ENCODE results near the gene SRGAP2C.
"Not testable (repeated sequence)": the region's sequence is repeated elsewhere in the genome, so short reads cannot be mapped to it uniquely, and the experiment has no call there.

The SRGAP2C gene

GRCh38 chr1:121337958-121338357 is 153.2 kb downstream of the SRGAP2C start:
- DNase-seq (ENCODE audit: low read depth): not testable (repeated sequence)

DNA sequence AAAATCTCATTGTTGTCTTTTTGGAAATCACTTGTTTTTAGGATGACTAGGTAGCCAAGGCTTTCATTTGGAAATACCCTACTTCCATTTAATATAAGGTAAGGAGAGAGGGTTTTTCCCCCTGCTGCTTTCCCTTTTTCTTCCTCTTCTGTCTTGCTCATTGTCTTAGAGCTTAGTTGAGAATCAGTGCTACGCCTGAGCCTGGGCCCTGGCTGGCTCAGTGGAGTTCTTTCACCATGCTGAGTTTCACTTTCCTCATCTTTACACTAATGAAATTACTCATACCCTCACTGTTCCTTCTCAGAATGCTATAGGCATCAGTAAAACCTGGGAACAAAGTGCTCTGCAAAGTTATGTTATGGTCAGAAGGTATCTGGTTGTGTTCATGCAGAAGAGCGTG is 154.8 kb downstream of the SRGAP2C start:
- DNase-seq (ENCODE audit: low read depth): not testable (repeated sequence)

- DNase-seq (ENCODE audit: low read depth): not testable (repeated sequence)
Observed at GRCh38 chr1:121343311-121343906, 158.6 kb downstream of the SRGAP2C start.

DNA sequence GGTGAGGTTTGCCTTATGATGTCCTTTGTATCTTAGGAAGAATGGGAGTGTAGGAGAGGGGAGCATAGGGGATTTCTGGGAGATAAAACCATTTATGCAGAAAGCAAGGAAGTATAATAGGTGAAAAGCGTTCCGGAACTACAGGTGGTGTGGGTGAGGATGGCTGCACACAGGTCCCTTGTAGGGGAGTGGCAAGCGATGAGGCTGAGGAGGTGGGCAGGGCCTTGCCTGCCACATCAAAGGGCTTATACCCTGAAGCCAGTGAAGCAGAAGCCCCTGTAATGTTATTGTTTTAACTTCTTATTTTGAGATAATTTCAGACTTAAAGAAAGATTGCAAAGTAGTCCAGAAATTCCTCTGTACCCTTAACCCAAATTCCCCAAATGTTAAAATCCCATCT is 159.6 kb downstream of the SRGAP2C start:
- not testable (repeated sequence) for DNase-seq (ENCODE audit: low read depth)

- not testable (repeated sequence) for DNase-seq (ENCODE audit: low read depth)
Observed at GRCh38 chr1:121346654-121347053, 161.9 kb downstream of the SRGAP2C start.

DNA sequence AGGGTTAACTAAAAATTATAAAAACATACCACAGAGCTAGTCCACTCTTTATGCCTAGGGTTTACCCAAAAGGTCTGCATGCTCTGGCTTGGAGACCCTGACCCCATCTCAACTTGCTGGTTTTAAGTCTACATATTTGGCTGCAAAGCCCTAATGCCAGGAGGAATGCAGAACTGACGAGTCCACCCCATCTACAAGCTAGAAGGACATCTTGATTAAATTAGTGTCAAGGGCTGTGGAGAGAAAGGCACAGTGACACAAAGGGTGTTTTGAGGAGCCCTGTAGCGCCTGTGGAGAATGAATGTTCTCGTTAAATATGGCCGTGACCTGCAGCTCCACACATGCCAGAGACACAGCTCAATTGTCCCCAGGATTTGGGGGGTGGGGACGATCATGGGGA is 162.7 kb downstream of the SRGAP2C start:
- not testable (repeated sequence) for DNase-seq (ENCODE audit: low read depth)

DNA sequence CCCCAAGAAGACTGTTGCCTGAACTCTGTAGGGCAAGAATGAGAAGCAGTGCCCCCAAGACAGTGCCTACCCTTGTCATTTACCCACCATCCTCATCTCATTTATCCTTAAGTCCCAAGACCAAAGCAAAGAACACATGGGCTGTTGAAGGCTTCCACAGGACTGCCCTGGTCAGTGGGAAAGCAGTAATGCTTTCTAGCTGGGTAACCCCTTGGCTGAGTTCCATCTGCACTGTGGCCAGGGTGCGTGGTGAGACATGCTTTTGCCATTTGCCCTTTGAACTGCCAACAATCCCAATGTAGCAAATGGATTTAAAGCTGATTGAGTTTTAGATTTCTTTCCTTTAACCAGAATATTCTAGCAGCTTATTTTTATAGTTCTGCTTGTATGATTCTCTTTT is 163.3 kb downstream of the SRGAP2C start:
- DNase-seq (ENCODE audit: low read depth): not testable (repeated sequence)

DNA sequence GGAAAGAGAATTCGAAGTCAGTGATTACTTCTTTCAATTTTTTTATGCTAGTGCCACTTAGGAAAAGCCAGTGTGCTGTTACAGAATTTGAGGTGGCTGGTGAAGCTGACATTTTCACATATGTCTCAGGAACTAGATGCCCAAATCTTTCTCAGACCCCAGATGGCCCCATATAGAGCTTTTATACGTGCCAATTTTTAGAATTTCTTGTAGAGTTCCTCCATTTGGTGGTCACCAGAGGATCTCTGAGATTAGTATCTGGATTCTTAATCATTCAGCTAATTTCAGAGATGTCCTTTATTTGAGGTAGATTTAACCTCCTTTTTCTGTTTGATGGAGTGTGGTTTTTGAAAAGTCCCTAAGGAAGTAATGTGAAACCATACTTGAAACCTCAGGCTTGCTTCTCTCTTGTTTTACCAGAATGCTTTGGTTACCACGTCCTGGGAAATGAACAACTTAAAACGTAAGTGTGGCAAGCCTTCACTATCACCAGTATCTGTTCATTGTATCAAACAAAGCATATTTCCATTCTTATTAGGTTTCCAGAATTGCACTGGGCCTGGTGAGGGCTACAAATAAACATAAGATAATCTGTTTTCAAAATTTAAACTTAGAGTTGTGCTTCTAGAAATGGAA is 164.7 kb downstream of the SRGAP2C start:
- DNase-seq (ENCODE audit: low read depth): not testable (repeated sequence)

- DNase-seq (ENCODE audit: low read depth): not testable (repeated sequence)
Observed at GRCh38 chr1:121355711-121356420, 171.1 kb downstream of the SRGAP2C start.

DNA sequence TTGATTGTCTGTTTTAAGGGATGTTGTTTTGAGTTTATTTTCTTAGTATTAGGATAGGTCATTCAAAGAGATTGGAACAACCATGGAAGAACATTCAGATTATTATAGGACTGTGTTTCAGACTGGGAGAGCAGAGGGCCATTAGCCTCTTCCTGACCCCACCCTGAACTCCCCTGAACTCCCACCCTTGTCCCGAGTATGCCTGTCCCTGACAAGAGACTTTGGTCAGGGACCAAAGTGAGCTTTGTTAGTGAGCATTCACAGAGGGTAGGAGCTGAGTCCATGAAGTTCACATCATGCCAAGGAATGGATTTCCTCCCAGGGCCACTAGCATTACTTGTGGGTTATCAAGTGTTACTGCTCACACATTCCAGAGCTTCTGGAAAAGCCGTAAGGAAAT is 172.0 kb downstream of the SRGAP2C start:
- not testable (repeated sequence) for DNase-seq (ENCODE audit: low read depth)

GRCh38 chr1:121360531-121360930 is 175.8 kb downstream of the SRGAP2C start:
- not testable (repeated sequence) for DNase-seq (ENCODE audit: low read depth)

GRCh38 chr1:121361451-121362233 is 176.9 kb downstream of the SRGAP2C start:
- DNase-seq (ENCODE audit: low read depth): not testable (repeated sequence)

- not testable (repeated sequence) for DNase-seq (ENCODE audit: low read depth)
Observed at GRCh38 chr1:121362234-121362883, 177.6 kb downstream of the SRGAP2C start.

DNA sequence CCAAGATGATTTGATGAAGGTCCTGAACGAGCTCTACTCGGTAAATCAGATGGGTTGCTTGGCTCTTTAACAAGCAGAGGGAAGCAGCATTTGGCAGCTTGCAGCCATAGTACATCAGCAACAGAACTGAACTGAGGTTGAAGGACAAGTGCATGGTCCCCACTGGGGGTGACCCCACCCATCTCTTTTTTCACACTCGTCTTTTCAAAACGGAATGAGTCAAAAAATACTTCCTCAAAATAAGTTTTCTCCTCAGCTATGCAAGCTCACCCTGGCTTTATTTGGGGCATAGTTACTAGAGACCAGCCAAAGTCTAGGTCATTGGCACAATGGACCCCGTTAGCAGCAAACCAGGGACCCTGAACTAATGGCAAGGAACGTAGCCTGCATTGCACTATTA is 180.5 kb downstream of the SRGAP2C start:
- not testable (repeated sequence) for DNase-seq (ENCODE audit: low read depth)

DNA sequence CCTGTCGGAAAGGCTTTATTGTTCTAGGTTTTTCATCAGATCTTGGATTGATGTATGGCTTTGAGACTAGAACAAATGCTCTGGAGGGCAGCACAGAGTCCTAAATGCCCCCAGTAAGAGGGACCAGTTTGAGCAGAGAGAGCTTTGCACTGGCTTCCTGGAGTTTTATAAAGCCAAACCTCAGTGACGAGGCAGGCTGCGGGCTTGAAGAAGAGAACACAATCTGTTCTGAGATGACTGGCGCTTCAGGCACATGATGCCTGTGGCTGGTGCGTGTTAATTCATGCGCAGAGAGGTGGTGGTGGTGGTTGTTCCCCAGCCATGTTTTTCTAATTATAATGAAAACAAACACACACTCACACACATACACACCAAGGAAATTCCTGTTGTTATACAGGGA is 180.9 kb downstream of the SRGAP2C start:
- not testable (repeated sequence) for DNase-seq (ENCODE audit: low read depth)

DNA sequence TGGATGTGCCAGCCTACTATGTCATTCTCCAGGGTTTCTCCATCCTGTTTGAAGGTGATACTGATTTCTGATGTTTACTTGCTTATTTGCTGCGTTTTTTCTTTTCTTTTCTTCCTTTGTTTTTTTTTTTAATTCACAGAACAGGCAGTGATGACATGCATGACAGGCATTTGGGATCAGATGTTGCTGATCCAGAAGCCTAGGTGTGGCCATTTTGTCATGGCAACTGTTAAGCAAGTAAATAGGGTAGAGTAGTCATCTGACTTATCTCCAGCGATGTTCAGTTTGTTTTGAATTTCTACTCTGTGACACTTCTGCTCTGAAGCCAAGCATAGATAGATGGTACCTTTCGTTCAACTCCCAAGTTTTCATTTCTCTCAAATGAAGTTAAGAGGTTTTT is 181.4 kb downstream of the SRGAP2C start:
- not testable (repeated sequence) for DNase-seq (ENCODE audit: low read depth)

GRCh38 chr1:121368910-121369309 is 184.1 kb downstream of the SRGAP2C start:
- not testable (repeated sequence) for DNase-seq (ENCODE audit: low read depth)

DNA sequence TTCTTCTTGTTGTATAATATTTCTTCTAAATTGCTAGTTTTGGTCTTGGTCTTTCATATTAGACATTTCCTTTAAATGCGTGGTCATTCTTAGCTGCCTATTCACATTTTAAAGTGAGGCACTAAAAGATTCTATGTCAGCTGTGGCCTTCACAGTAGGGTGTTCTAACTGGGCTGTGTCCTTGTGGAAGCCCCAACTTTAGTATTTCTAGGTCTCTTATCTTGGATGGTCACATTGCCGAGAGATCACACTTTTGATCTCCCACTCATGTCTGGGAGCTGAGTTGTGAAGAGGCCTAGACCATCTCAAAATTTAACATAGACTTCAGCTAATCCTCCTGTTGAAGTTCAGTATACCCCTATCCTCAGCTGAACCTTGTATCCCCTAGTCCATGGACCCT is 185.2 kb downstream of the SRGAP2C start:
- not testable (repeated sequence) for DNase-seq (ENCODE audit: low read depth)

- not testable (repeated sequence) for DNase-seq (ENCODE audit: low read depth)
Observed at GRCh38 chr1:121374851-121375367, 190.1 kb downstream of the SRGAP2C start.

DNA sequence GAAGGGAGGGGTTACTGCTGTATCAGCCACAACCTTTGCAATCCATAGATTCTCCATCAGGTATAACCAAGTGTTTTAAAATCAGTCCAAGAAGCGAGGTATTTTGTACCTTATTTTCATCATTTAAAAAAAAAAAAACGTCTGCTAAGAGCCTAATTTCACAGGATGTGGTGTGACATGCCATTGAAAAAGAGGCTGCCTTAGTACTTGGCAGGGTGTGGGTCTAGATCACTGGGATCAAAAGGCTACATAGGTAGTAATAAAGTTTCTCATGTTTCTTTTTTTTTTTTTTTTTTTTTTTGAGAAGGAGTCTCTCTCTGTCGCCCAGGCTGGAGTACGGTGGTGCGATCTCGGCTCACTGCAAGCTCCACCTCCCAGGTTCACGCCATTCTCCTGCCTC is 192.2 kb downstream of the SRGAP2C start:
- not testable (repeated sequence) for DNase-seq (ENCODE audit: low read depth)

- DNase-seq (ENCODE audit: low read depth): not testable (repeated sequence)
Observed at GRCh38 chr1:121378757-121379156, 194.0 kb downstream of the SRGAP2C start.

Measured in activated T-cell treated with anti-CD3 and anti-CD28 coated beads for 24 hours (primary cell).